NCI-H82 treated with DMSO at 0.1 percent for 48 hours (cell line): ENCODE data around the gene PHOSPHO2.

Source experiments
- DNase-seq: peaks from one replicate; lab custom pipeline; 2025; ENCODE audit not compliant: unreplicated experiment; lab: John Stamatoyannopoulos, UW

The PHOSPHO2 gene

DNA sequence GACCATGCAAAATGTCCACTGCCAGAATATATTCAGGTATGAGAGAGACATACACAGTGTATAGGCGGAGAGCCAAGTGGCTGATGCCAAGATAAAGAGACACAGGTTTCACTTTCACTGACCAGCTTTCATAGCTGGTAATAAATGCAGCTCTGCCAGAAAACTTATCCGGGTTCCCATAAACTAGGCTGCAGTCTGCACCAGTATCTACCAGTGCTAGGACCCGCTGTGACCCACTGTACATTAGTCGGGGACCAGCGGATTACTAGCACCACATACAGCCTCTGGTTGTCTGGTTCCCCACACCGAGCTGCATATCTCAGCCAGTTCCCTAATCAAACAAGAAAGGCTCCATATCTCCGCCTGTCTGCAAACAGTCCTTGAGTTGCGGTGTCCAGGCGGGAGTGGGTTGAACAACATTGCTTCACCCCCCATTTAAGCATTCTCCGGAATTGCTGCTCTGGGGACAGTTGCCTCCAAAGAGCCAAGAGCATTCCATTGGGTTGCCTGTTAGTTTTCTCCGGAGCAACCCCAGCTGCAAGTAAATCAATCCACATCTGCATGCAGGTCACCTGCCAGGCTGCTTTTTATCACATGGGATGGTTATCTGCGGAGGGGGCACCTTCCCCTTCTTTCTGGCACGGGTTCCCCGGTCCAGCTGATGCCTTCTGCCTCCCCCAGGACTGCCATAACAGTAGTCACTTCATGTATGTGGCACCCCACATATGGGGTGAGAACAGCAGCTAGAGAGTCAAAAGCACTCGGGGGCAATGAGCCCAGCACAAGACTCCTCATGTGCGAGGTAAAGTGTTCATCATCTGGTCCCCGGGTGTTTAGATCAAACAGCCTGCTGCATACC, 21.3 kb downstream of the PHOSPHO2 start:
- no peak for DNase-seq

- DNase-seq = peak; percentile 22
Measured at GRCh38 chr2:169716238-169716886, 22.1 kb downstream of the PHOSPHO2 start.

GRCh38 chr2:169716938-169717690, 22.8 kb downstream of the PHOSPHO2 start:
- no peak for DNase-seq

GRCh38 chr2:169717691-169718063, 23.4 kb downstream of the PHOSPHO2 start:
- DNase-seq = no peak

GRCh38 chr2:169718930-169719504, 24.7 kb downstream of the PHOSPHO2 start:
- DNase-seq = no peak

GRCh38 chr2:169721016-169721415, 26.7 kb downstream of the PHOSPHO2 start:
- no peak for DNase-seq

DNA sequence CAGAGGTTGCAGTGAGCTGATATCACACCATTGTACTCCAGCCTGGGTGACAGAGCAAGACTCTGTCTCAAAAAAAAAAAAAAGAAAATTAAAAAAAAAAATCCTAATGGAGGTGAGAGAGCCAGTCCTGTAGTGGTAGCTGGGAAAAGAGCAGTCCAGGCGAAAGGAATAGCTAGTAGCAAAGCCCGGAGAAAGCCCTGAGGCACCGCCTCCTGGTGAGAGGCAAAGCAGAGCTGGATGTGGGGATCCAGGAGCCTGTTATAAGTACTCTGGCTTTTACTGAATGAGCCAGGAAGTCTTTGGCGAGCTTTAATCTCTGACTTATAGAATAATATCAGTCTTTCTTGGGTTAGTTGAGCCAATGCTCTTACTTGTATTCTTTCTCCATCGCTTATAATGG, 32.8 kb downstream of the PHOSPHO2 start:
- no peak for DNase-seq

DNA sequence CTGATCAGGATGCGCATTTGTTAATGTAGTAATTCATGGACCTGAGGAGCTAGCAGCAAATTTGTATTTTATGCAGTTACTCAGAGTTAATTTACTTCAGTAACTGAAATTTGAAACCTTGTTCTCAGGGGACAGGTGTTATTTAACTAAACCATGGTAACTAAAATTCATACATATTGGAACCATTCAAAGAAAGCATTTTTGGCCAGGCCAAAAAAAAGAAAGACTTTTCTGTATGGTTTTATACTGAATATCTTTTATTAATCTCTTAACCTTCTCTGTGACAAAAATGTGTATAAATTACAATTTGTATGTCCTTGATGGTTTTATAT, 35.0 kb downstream of the PHOSPHO2 start:
- DNase-seq = no peak

- DNase-seq = peak; percentile 38
Measured at GRCh38 chr2:169732075-169732474, 37.8 kb downstream of the PHOSPHO2 start.

DNA sequence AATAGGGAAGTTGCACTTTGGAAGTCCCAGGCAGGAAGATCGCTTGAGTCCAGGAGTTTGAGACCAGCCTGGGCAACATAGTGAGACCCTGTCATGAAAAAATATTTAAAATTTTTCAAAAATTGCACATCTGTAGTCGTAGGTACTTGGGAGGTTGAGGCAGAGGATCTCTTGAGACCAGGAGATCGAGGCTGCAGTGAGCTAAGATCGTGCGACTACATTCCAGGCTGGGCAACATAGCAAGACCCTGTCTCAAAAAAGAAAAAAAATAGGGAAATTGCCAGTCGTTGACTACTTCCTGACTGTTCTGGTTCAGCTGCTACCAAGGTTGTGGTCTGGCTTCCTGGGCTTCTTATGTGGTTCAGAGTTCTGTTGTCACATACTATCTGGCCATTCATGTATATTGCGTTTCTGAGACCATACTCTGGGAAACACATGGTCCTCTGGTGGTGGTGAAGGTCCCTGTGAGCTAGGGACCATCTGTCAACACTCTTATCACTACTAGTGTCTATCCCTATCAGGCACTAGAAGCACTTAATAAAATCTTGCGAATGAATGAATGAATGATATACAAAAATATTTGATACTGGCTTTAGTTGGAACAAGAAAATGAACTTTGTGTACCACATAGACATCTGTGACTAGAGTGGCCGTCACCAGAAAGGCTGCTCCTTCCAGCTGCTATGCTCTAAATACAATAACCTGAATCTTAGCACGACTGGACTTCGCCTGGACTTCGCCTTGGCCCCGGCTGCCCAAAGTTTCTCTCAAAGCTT, 38.5 kb downstream of the PHOSPHO2 start:
- DNase-seq = no peak

DNA sequence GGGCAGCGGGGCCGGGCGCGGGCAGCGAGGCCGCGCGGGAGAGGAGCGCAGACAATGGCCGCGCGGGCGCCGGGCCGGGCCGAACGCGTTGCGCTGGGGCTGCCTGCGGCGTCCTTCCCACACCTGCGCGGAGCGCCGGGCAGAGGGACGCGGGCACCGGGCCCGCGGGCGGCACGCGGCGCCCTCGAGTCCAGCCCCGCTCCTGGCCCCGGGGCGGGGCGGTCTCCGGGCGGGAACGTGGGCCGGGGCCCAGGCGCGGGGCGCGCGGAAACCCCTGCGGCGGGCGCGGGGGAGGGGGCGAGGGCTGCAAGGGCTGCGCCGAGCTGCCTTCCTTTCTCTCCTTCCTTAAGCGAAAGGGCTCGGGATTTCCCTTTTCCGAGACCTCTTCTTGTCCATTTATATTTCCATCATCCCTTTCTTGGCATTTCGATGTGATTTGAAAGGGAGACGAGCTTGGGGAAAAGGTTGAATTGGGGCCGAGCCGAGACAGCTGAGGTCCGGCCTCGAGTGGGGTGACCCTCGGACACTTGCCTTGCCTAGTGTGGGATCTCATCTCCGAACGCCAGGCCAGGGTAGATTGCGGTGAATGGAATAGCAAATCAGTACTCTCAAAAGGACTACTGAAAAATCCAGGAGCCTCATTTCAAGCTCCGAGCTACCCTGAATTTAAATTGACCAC, 40.0 kb downstream of the PHOSPHO2 start:
- no peak for DNase-seq

- no peak for DNase-seq
Measured at GRCh38 chr2:169735623-169736022, 41.4 kb downstream of the PHOSPHO2 start.

DNA sequence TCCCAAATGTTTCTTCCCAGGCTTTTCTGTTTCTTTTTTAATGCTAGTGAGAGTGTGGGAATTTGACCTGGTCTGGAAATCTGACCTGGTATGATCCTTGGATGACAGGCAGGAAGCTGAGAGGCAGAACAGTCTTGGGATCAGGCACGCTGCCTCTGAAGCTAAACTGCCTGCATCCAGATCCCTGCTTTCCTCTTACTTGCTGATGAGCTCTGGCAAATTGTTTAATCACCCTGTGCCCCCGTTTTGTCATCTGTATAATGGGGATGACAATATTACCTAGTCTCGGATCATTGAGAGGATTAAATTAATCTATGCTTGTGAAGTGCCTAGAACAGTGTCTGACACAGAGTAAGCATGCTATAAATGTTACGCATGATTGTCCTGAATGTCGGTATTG, 42.6 kb downstream of the PHOSPHO2 start:
- no peak for DNase-seq

DNA sequence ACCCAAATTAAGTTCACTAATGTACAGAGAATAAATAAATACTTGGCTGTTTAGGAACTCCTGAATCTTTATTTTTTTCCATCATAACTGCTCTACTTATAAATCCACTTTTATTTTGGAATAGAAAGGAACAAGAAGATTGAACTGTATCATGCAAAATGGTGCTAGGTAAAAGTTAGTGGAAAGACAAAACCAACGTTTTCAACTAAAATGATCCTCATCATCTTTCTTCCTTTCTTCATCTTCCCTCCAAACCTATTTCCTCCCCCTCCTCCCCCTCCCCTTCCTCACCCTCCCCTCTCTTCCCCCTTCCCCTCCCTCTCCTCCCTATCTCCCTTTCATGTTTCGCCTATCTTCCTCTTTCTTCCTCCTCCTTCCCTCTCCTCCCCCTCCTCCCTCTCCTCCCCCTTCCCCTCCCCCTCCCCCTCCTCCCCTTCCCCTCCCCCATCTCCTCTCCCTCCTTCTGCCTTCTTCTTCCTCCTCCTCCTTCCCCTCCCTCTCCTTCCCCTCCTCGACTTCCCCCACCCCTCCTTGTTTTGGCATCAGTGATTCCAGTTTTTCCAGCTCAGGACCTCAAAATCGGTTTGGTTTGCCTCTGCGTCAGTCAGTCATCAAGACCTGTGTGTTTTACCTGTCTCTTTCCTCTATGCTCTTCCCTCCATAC, 44.4 kb downstream of the PHOSPHO2 start:
- DNase-seq = no peak

DNA sequence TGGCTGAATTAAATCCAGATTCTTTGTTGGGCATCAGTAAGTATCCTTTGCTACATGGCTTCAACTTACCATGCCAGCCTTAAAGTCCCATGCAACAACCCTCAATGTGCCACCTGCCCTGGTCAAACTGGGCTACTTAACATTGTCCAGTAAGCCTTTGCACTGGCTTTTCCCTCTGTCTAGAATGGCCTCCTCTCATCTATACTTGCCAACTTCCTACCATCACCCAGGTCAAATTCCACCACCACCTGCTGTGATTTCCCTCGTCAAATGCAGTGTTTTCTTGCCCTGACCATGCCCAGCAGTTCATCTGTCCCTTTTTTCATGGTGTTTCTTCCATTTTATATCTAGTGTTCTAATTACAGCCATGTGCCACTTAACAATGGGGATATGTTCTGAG, 45.1 kb downstream of the PHOSPHO2 start:
- no peak for DNase-seq

DNA sequence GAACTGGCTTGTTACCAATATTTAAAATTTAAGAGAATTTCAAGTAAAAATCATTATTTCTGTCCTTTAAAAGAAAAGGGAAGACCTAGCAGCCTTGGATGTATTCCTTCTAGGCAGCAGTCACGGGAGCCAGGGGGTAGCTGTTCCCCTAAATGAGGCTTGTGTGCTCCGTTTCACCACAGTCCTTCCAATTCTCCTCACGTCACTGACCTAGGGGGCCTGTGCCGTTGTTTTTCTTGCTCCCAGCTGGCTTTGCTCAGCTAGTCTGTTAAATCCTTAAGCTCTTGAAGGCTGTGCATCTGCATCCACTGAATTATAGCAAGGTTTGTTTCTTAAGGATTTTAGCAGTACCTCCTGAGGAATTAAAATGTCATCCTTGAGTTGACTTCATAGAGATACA, 49.3 kb downstream of the PHOSPHO2 start:
- peak; percentile 77 for DNase-seq

DNA sequence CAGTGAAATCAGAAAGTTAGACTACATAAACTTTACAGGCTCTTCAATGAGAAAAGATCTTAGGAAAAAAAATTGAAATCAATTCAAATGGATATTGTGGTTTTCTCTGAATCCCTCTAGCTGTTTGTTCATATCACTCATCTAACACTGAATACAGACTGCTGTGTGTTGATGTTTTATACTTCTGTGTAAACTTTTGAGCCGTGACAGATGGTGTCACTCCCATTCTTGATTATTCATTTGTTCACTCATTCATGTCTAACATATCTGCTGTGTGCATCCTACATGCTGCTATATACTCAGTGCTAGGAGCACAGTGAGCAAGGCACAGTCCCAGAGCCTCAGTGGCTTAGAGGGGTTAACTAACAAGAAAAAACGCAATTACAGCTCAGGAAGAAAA, 52.0 kb downstream of the PHOSPHO2 start:
- DNase-seq = no peak

DNA sequence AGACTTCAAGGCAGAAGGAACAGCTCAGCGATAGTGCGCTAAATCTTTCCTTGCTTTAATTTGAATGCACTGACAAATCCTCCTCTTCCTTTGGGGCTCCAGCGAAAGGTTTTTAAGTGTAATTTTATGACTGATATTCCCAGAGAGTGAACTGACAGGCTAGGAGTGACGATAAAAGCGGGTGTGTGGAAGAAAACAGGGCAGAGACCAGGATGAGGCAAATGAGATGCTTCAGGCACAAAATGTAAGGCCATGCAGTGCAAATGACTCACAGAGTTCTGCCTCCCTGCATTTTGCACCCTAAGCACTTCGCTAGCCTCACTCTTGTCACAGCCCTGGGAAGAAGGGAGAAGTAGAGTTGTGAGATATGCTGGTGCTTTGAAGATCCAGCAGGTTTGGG, 54.0 kb downstream of the PHOSPHO2 start:
- no peak for DNase-seq
